ENCODE measurements around the gene C1orf167.

C1orf167 gene

DNA sequence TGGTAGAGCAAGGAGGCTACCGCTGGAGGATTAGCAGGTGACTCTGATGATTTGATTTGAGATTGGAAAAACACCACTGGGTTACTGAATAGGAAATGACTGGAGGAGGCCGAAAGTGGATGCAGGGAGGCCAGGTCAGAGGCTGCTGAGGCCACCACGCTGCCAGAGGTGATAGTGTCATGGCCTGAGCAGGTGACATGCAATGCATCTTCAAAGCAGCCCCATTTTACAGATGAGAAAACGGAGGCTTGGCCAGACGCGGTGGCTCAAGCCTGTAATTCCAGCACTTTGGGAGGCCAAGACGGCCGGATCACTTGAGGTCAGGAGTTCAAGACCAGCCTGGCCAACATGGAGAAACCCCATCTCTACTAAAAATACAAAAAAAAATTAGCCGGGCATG, 12.8 kb downstream of the C1orf167 start:
- Histone ChIP-seq H3F3A (ENCODE audit: insufficient read depth, low read length) (no peaks in the 10 kb centered on the region), H3K4me2 (ENCODE audit: low read depth, low read length) (no peak overlapping the region), H3K36me3 (replicated peaks; ENCODE audit: insufficient read depth, low read length) (no peaks in the 10 kb centered on the region), H3K9me3 (replicated peaks; ENCODE audit: insufficient read depth, low read length) (no peaks in the 10 kb centered on the region), H4K20me1 (ENCODE audit: insufficient read depth, low read length) (no peaks in the 10 kb centered on the region), H3K9me2 (replicated peaks; ENCODE audit: insufficient read depth, low read length) (no peaks in the 10 kb centered on the region), H3K27me3 (replicated peaks; ENCODE audit: insufficient read depth, low read length) (peaks cover 13% of the 10 kb centered on the region; the same call in 1 of the 2 replicates), H3K27ac (ENCODE audit: low read length) (no peak overlapping the region), H3K4me1 (ENCODE audit: low read length) (no peaks in the 10 kb centered on the region), H2AFZ (ENCODE audit: low read length) (no peak overlapping the region), H3K79me2 (ENCODE audit: low read length) (no peaks in the 10 kb centered on the region), H3K4me3 (ENCODE audit: low read length) (no peak overlapping the region), H3K9ac (ENCODE audit: low read length) (no peak overlapping the region)
- TF ChIP-seq EZH2phosphoT487 (IDR thresholded peaks at IDR 0.05; ENCODE audit: low read length), result no peak
- TF ChIP-seq CTCF (IDR thresholded peaks at IDR 0.05; ENCODE audit: low read length), result no peak
- TF ChIP-seq EZH2 (optimal IDR thresholded peaks at IDR 0.05; ENCODE audit: low read depth, low read length), result no peak
- no peak for DNase-seq

GRCh38 chr1:11777658-11778322, 15.8 kb downstream of the C1orf167 start:
- TF ChIP-seq EZH2phosphoT487 (IDR thresholded peaks at IDR 0.05; ENCODE audit: low read length) (no peak), EZH2 (optimal IDR thresholded peaks at IDR 0.05; ENCODE audit: low read depth, low read length) (no peak), CTCF (IDR thresholded peaks at IDR 0.05; ENCODE audit: low read length) (no peak)
- no peaks in the 10 kb centered on the region for H3F3A ChIP-seq (ENCODE audit: insufficient read depth, low read length)
- H3K9me2 ChIP-seq (replicated peaks; ENCODE audit: insufficient read depth, low read length), result no peaks in the 10 kb centered on the region
- no peaks in the 10 kb centered on the region for H4K20me1 ChIP-seq (ENCODE audit: insufficient read depth, low read length)
- no peaks in the 10 kb centered on the region for H3K9me3 ChIP-seq (replicated peaks; ENCODE audit: insufficient read depth, low read length)
- no peak for DNase-seq
- no peak overlapping the region for H3K9ac ChIP-seq (ENCODE audit: low read length)
- H3K36me3 ChIP-seq (replicated peaks; ENCODE audit: insufficient read depth, low read length), result no peaks in the 10 kb centered on the region
- H3K79me2 ChIP-seq (ENCODE audit: low read length), result no peaks in the 10 kb centered on the region
- H2AFZ ChIP-seq (ENCODE audit: low read length), result no peak overlapping the region
- no peaks in the 10 kb centered on the region for H3K4me1 ChIP-seq (ENCODE audit: low read length)
- no peak overlapping the region for H3K4me3 ChIP-seq (ENCODE audit: low read length)
- no peak overlapping the region for H3K4me2 ChIP-seq (ENCODE audit: low read depth, low read length)
- no peak overlapping the region for H3K27ac ChIP-seq (ENCODE audit: low read length)
- H3K27me3 ChIP-seq (replicated peaks; ENCODE audit: insufficient read depth, low read length), result 0 out of 2 replicates have a peak, but pooled peaks cover 7% of the 10 kb centered on the region

DNA sequence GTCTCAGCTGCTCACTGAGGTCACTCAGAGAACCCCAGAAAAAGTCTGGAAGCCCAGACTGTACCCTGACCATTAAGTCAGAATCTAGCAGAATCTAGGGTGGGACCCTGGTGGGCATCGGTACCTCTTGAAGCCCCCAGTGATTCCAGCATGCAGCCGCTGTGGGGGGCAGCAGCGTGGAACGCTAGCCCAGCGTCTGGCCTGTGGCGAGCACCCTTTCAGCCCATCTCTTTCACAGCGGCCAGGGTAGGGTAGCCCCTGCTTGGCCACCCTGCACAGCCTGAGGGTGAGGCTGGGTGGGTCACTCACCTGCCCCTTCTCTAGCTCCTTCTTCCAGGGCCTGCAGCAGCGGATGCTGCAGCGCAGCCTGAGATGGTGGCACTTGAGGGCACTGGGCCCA, 16.3 kb downstream of the C1orf167 start:
- Histone ChIP-seq H3K9me2 (replicated peaks; ENCODE audit: insufficient read depth, low read length) (no peaks in the 10 kb centered on the region), H3K4me2 (ENCODE audit: low read depth, low read length) (no peak overlapping the region), H3F3A (ENCODE audit: insufficient read depth, low read length) (peaks cover under 1% of the 10 kb centered on the region; the same call in 1 of the 2 replicates), H3K9ac (ENCODE audit: low read length) (no peak overlapping the region), H3K79me2 (ENCODE audit: low read length) (no peaks in the 10 kb centered on the region), H3K4me3 (ENCODE audit: low read length) (no peak overlapping the region), H2AFZ (ENCODE audit: low read length) (no peak overlapping the region), H3K27me3 (replicated peaks; ENCODE audit: insufficient read depth, low read length) (0 out of 2 replicates have a peak, but pooled peaks cover 7% of the 10 kb centered on the region), H4K20me1 (ENCODE audit: insufficient read depth, low read length) (no peaks in the 10 kb centered on the region), H3K27ac (ENCODE audit: low read length) (no peak overlapping the region), H3K9me3 (replicated peaks; ENCODE audit: insufficient read depth, low read length) (no peaks in the 10 kb centered on the region), H3K36me3 (replicated peaks; ENCODE audit: insufficient read depth, low read length) (no peaks in the 10 kb centered on the region), H3K4me1 (ENCODE audit: low read length) (0 out of 2 replicates have a peak, but pooled peaks cover 3% of the 10 kb centered on the region)
- TF ChIP-seq EZH2 (optimal IDR thresholded peaks at IDR 0.05; ENCODE audit: low read depth, low read length) (no peak), EZH2phosphoT487 (IDR thresholded peaks at IDR 0.05; ENCODE audit: low read length) (no peak), CTCF (IDR thresholded peaks at IDR 0.05; ENCODE audit: low read length) (no peak)
- DNase-seq, result no peak

Data from MM.1S (cell line).